Suprapubic skin (tissue), 4 donors: ENCODE measurements around the gene MAPKAPK3. TPM values are rescaled to one million over a fixed set of nuclear protein-coding genes. Genes with fewer than 3 reads are reported as not detected.
A peak's percentile ranks its signal among the peaks of the same experiment; 100 is the strongest.

ENCODE experiments used
- DNase-seq, 2 donors: peaks; one replicate each; pipeline ENCODE4 v3.0.0-alpha.2; 2019; ENCODE audit warnings: low spot score in 2 of 2
- H3K27ac ChIP-seq: fragments of 200-600 bp; sonication (generic); one replicate; pipeline ENCODE4 v1.5.1; 2019
- H3K27me3 ChIP-seq: fragments of 200-600 bp; sonication (generic); one replicate; pipeline ENCODE4 v1.5.1; 2019
- H3K36me3 ChIP-seq: fragments of 200-600 bp; sonication (generic); one replicate; pipeline ENCODE4 v1.5.1; 2019
- H3K4me1 ChIP-seq: fragments of 200-600 bp; sonication (generic); one replicate; pipeline ENCODE4 v1.5.1; 2019
- H3K4me3 ChIP-seq: fragments of 200-600 bp; sonication (generic); one replicate; pipeline ENCODE4 v1.5.1; 2019; ENCODE audit warnings: mild to moderate bottlenecking
- H3K9me3 ChIP-seq: fragments of 200-600 bp; sonication (generic); one replicate; pipeline ENCODE4 v1.5.1; 2019
- EP300 ChIP-seq: sonication (generic); formaldehyde crosslinking; IDR thresholded peaks from one replicate; pipeline ENCODE4 v1.6.1; 2017; ENCODE audit warnings: antibody characterized with exemption
- POLR2A ChIP-seq, 2 donors: fragments of 450-650 bp; IDR thresholded peaks; one replicate each; pipeline ENCODE4 v1.6.1; 2017; ENCODE audit warnings: antibody characterized with exemption in 2 of 2, mild to moderate bottlenecking in 2 of 2, moderate library complexity in 2 of 2
- POLR2AphosphoS5 ChIP-seq, 3 donors: sonication (generic); formaldehyde crosslinking; IDR thresholded peaks; one replicate each; pipeline ENCODE4 v1.6.1; 2017; ENCODE audit warnings: antibody characterized with exemption in 3 of 3
- WGBS: methylation state at CpG from one replicate; pipeline ENCODE4 v1.1.5; 2018; 5-methylcytosine and 5-hydroxymethylcytosine counted together
- total RNA-seq, 4 donors: library from RNA; depleted of rRNA; stranded (reverse); fragments of >200 nt; gene quantifications; one replicate each; pipeline ENCODE4 v1.1.0, GENCODE V29; 2016
- TF ChIP-seq, protein P1 (sequence below), 2 donors: fragments of 200-600 bp in 1 of 2; fragments of 450-650 bp in 1 of 2; sonication (generic) in 1 of 2; IDR thresholded peaks; one replicate each; pipeline ENCODE4 v1.5.1; 2016 to 2019; ENCODE audit warnings: antibody characterized with exemption in 2 of 2, mild to moderate bottlenecking in 1 of 2, moderate library complexity in 1 of 2

Gene MAPKAPK3
- total RNA-seq, 4 donors from 2014 or later, result 71.5 to 120 (median 99.4) TPM

DNA sequence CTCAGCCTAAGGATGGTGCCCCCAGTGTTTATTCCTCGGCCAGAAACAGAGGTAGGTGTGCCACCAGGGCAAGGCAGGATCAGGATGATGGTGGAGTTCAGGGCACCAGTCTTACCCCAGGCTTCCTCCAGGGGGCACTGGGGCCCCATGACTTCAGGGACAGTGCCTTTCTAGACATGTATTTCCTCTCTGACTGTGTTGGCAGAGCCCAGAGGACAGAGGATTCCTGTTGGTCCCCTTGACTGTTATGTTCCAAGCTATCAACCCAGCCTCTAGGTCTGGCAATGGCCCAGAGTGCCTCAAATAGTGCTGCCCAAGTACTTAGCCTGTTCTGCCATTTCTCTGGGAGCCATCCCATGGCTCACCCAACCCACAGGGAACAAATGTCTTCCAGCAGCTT lies 44.8 kb upstream of the MAPKAPK3 start:
- WGBS, result 0% methylated on average over 1 of the region's 1 CpG

DNA sequence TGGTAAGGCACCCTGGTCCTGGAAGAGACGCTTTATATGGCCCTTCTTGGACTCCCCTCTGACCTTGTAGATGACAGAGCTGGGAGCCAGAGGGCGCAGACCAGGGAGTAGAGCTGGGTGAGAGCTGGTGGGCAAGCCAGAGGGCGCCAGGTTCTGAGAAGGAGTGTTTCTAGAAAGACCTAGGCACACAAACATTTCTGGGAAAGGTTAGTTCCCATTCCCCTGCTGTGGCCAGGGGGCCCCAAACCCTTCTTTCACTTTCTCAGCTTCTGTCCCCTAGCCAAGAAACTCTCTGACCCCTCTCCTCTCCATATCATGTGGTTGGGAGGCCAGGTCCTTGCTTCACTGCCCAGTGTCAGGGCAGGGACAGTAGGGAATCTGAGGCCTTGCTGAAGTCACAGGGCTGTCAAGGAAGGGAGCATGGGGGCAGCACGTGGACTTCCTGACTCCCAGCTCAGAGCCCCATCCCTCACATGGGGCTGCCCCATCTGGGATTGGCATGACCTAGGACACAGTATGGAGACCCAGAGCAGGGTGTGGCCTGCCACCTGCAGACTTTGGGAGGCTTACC lies 44.1 kb upstream of the MAPKAPK3 start:
- peaks cover 52% of the 10 kb centered on the region for H3K4me1 ChIP-seq
- TF ChIP-seq POLR2AphosphoS5 (IDR thresholded peaks at IDR 0.05) (no peak), EP300 (no peak), POLR2A (IDR thresholded peaks at IDR 0.05) (no peak)
- TF ChIP-seq, protein P1, sequence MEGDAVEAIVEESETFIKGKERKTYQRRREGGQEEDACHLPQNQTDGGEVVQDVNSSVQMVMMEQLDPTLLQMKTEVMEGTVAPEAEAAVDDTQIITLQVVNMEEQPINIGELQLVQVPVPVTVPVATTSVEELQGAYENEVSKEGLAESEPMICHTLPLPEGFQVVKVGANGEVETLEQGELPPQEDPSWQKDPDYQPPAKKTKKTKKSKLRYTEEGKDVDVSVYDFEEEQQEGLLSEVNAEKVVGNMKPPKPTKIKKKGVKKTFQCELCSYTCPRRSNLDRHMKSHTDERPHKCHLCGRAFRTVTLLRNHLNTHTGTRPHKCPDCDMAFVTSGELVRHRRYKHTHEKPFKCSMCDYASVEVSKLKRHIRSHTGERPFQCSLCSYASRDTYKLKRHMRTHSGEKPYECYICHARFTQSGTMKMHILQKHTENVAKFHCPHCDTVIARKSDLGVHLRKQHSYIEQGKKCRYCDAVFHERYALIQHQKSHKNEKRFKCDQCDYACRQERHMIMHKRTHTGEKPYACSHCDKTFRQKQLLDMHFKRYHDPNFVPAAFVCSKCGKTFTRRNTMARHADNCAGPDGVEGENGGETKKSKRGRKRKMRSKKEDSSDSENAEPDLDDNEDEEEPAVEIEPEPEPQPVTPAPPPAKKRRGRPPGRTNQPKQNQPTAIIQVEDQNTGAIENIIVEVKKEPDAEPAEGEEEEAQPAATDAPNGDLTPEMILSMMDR (IDR thresholded peaks at IDR 0.05), result no peak
- no peak for DNase-seq
- H3K27me3 ChIP-seq, result no peaks in the 10 kb centered on the region
- WGBS, result 94% methylated on average over 3 of the region's 4 CpGs
- H3K27ac ChIP-seq, result no peak overlapping the region
- no peaks in the 10 kb centered on the region for H3K9me3 ChIP-seq
- H3K36me3 ChIP-seq, result peaks cover 14% of the 10 kb centered on the region
- H3K4me3 ChIP-seq, result no peak overlapping the region

More for the DNA sequence above, 44.8 kb upstream of the MAPKAPK3 start:
- no peak overlapping the region for H3K4me3 ChIP-seq
- H3K27ac ChIP-seq, result no peak overlapping the region
- H3K27me3 ChIP-seq, result no peaks in the 10 kb centered on the region
- H3K9me3 ChIP-seq, result no peaks in the 10 kb centered on the region
- TF ChIP-seq EP300 (no peak), POLR2AphosphoS5 (IDR thresholded peaks at IDR 0.05) (no peak), POLR2A (IDR thresholded peaks at IDR 0.05) (no peak)
- TF ChIP-seq, protein P1 (IDR thresholded peaks at IDR 0.05), result peak; percentile 91 to 93
- H3K4me1 ChIP-seq, result peaks cover 59% of the 10 kb centered on the region
- DNase-seq, result peak in 1 of 2 donors; percentile 87
- H3K36me3 ChIP-seq, result peaks cover 7% of the 10 kb centered on the region

DNA sequence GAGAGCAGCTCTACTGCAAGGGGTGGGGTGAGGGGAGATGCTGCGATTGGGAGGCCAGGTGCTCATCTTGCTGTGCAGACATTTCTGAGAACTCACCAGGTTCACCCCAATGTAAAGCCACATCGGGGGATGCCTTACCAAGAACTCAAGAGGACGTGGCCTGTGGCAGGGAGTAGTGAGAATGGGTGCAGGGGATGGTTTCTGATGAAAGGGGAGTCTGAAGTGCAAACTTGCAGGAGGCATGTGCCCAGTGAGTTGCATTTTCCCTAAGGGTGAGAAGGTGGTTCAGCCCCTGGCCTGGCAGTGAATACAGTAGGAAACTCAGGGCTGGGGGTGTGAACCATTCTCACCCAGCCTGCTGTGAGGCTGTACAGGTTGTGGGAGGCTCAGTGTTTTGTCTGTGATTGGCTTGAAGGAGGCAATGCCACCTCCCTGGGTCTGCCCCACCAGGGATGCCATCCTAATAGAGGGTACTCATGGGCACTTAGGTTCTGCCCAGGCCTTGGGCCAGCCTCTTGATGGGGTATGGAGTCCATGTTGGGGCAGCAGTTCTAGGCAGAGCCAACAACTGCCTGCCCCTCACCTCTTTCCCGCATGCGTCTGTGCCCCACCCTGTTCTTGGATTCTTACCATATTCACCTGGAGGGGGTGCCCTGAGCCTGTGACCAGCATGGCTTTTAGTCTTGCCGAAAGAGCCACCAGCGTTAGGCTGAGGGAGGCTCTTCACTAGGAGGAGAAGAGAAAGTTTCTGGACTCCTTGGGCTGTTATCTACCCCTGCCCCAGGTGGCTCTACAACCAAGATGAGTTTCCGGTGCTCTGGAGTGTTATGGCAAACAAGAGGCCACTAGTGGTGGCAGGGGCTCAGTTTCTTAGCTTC lies 43.1 kb upstream of the MAPKAPK3 start:
- 78% methylated on average over 6 of the region's 8 CpGs for WGBS
- TF ChIP-seq, protein P1 (IDR thresholded peaks at IDR 0.05), result no peak
- TF ChIP-seq POLR2A (IDR thresholded peaks at IDR 0.05) (no peak), POLR2AphosphoS5 (IDR thresholded peaks at IDR 0.05) (no peak), EP300 (no peak)
- H3K36me3 ChIP-seq, result peaks cover 23% of the 10 kb centered on the region
- H3K27me3 ChIP-seq, result no peaks in the 10 kb centered on the region
- no peak overlapping the region for H3K4me3 ChIP-seq
- no peaks in the 10 kb centered on the region for H3K9me3 ChIP-seq
- DNase-seq, result no peak
- no peak overlapping the region for H3K27ac ChIP-seq
- peaks cover 43% of the 10 kb centered on the region for H3K4me1 ChIP-seq

DNA sequence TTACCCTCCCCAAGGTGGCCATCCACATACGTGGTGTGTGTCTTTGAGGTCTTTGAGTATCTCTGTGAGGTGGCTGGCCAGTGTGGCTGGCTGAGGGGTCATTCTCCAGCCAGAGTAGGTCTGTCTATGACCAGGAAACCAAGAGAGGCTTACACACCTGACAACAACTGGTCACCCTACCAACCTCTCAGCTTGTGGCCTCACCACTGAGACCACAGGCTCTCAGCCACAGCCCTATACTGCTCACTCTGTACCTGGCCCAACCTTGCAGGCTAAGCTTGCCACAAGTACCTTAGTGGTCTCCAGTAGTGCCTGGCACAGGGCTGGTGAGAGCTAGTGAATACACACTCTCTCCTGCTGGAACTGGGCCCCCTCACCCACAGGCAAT lies 42.5 kb upstream of the MAPKAPK3 start:
- Histone ChIP-seq H3K4me3 (no peak overlapping the region), H3K36me3 (peaks cover 30% of the 10 kb centered on the region), H3K27me3 (no peaks in the 10 kb centered on the region), H3K4me1 (peaks cover 42% of the 10 kb centered on the region), H3K9me3 (no peaks in the 10 kb centered on the region), H3K27ac (no peak overlapping the region)
- TF ChIP-seq POLR2A (IDR thresholded peaks at IDR 0.05) (no peak), EP300 (no peak), POLR2AphosphoS5 (IDR thresholded peaks at IDR 0.05) (no peak)
- TF ChIP-seq, protein P1 (IDR thresholded peaks at IDR 0.05), result no peak
- no CpG with 5 or more reads among the region's 1 CpG for WGBS
- DNase-seq, result no peak

DNA sequence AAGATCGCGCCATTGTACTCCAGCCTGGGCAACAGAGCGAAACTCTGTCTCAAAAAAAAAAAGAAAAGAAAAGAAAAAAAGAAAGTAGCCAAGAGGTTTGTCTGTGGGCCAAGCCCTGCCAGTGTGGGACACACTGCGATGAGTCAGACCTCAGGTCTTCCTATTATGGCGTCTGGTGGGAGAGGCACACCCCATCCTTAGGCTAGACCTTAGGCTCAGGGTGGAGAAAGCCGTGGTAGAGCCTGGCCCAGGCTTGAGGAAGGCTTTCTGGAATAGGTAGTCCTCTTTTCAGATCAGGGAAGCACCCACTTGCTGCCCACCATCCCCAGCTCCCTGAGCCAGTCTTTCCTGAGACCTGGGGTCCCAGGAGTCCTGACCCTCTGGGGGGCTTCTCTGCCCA lies 41.6 kb upstream of the MAPKAPK3 start:
- WGBS, result 75% methylated on average over 6 of the region's 6 CpGs
- peaks cover 34% of the 10 kb centered on the region for H3K4me1 ChIP-seq
- no peaks in the 10 kb centered on the region for H3K9me3 ChIP-seq
- peaks cover 37% of the 10 kb centered on the region for H3K36me3 ChIP-seq
- no peak for TF ChIP-seq EP300
- TF ChIP-seq POLR2A (IDR thresholded peaks at IDR 0.05), result no peak
- TF ChIP-seq POLR2AphosphoS5 (IDR thresholded peaks at IDR 0.05), result no peak
- TF ChIP-seq, protein P1 (IDR thresholded peaks at IDR 0.05), result no peak
- no peak for DNase-seq
- no peaks in the 10 kb centered on the region for H3K27me3 ChIP-seq
- H3K4me3 ChIP-seq, result no peak overlapping the region
- H3K27ac ChIP-seq, result no peak overlapping the region
